HG03135 (cell line): ENCODE data around the gene CCDC3.

ENCODE experiments used
- ATAC-seq: cut with Tn5 transposase; IDR thresholded peaks from one replicate; pipeline ENCODE4 v1.9.1; 2021; ENCODE audit warnings: mild to moderate bottlenecking, moderate library complexity; ENCODE audit not compliant: unreplicated experiment

Gene CCDC3

GRCh38 chr10:12965571-12965970 is 35.9 kb downstream of the CCDC3 start:
- no peak for ATAC-seq

- ATAC-seq: no peak
Measured at GRCh38 chr10:12962556-12962955, 39.0 kb downstream of the CCDC3 start.

GRCh38 chr10:12961416-12962205 is 39.9 kb downstream of the CCDC3 start:
- no peak for ATAC-seq

GRCh38 chr10:12960941-12961340 is 40.6 kb downstream of the CCDC3 start:
- ATAC-seq: no peak

DNA sequence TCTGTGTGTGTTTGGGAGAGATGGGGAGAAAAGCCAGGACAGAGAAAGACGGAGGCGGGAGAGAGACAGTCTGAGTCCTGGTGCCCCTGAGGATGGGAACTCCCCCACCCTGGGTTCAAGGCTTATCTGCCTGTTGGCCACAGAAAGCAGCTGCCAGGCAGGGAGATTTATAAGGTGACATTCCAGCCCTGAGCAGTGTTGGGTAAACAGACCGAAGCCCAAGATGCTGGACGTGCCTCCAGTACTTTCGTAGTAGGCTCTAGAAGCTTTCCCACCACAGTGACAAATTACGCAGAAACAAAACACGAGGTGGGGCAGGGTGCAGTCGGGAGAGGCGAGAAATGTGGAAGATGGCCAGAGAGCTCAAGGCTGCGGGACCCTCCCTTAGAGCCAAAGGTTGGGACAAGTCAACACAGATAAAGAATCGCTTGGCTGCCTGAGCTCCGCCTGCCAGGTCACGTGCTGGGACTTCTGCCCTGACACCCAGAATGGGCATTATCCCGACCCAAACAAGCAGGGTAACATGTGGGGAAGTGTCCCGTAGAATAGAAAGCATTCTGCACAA is 41.1 kb downstream of the CCDC3 start:
- no peak for ATAC-seq

DNA sequence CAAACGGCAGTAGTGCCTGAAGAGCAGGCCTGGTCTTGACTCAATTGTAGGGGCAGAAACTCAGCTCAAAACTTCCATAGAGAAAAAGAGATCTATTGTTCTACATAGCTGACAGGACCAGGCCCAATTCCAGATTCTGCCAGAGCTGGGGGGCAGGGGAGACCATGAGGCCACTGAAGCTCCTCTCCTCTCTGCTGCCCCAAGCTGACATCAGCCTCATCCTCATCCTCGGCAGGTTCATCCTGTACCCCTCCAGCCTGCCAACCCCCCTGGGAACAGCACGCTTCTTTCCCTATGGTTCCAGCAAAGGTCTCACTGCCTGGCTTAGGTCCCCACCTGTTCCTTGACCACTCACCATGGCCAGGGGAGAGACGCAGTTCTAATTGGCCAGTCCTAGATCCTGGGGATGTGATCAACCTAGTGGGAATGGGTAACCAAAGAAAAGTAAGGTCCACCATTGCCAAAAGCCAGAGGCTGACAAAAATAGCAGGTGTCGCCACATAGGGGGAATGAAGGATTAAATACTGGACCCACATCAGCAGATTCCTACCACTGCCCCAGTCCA is 42.9 kb downstream of the CCDC3 start:
- ATAC-seq: no peak

- ATAC-seq: no peak
Measured at GRCh38 chr10:12957081-12957480, 44.4 kb downstream of the CCDC3 start.

DNA sequence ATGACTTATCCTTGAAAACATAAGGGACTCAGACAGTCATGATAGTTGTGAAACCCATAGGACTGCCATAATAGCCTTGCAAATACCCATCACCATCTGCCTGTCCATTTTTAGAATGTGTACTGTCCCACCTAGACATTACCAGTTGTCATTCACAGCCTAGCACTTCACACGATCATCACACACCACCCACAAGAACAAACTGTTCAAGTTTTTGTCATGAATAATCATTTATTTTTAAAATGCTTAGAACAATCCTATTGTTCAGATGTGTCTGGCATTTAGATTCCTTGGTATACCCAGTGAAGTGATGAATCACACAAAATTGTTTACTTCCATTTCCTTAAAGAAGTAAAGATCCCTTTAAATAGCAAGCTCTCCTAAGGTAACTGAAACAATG is 46.6 kb downstream of the CCDC3 start:
- ATAC-seq: no peak

DNA sequence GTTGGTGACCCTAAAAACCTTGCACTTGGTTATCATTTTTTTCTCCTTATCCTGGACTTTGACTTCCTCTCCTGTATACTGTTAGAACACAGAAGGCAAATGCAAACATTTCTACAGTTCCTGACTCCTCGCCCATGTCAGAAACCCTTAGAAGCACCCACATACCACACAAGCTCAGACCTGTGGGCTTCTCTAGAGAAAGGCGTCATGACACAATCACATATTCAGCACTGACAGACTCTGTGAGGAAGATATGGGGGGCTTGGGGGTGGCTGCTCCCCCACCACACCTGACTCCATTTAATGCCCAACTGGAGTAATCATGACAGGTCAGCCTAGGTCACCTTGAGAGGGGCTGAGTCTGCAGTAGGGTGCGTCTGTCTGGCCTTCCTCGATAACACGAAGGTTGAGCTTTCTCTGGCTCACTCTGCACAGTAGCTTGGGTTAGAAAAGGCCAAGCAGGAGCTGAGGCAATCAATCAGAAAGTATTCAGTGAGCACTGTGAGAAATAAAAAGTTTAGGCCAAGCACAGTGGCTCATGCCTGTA is 50.9 kb downstream of the CCDC3 start:
- ATAC-seq: no peak

DNA sequence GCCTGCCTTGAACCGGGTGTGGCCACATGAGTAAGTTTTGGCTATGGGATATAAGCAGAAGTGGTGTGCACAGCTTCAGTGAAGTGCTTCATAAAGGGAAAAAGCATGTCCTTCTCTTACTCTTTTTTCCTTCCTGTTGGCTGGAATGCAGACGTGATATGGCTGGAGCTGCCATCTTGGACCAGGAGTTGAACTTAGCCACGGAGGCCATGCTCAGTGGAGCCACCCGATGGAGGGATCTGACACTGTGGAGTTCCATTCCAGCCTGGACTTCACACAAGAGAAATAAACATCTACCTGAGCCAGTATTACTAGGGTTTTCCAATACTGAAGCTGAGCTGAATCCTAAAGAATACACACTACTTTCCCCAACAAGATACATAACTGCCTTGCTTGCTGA is 52.3 kb downstream of the CCDC3 start:
- ATAC-seq: no peak

GRCh38 chr10:12947741-12948140 is 53.8 kb downstream of the CCDC3 start:
- no peak for ATAC-seq

- ATAC-seq: no peak
Measured at GRCh38 chr10:12946372-12946771, 55.1 kb downstream of the CCDC3 start.

- ATAC-seq: no peak
Measured at GRCh38 chr10:12945690-12946359, 55.7 kb downstream of the CCDC3 start.

- ATAC-seq: no peak
Measured at GRCh38 chr10:12944931-12945330, 56.6 kb downstream of the CCDC3 start.

DNA sequence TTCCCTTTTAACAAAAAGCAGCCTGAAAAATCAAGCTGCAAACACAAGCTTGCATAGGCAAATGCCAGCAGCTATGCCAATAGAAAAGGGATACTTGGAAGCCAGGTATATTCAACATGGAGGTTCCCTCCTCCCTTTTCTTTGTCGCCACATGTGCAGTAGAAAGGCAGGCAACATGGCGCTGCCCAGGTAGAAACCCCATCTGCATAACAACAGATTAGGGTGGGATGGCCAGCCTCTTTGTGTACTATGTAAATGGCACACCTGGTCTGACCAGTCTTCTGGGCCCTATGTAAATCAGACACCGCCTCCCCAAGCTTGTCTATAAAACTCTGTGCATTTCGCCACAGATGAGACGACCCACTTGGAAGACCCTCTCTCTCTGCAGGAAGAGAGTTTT is 58.1 kb downstream of the CCDC3 start:
- ATAC-seq: no peak

- ATAC-seq: no peak
Measured at GRCh38 chr10:12941966-12942365, 59.5 kb downstream of the CCDC3 start.

- no peak for ATAC-seq
Measured at GRCh38 chr10:12940791-12941190, 60.7 kb downstream of the CCDC3 start.

DNA sequence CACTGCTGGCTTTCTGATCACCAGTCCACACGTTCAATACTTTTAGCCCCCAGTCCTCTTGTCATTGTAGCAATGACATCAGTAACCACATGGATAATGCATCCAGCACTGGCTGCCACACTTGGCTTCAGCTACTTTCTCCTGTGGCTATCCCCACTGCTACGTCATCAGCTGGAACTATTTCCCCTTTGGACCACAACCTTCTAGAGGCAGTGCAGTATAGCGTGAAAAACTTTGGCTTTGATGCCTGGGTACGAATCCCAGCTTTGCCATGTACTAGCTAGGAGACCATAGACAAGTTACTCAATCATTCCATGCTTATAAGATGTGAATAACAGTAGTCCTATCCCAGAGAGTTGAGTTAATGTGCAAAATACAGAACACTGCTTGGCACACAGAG is 63.2 kb downstream of the CCDC3 start:
- ATAC-seq: no peak

GRCh38 chr10:12937527-12937926 is 64.0 kb downstream of the CCDC3 start:
- ATAC-seq: no peak

GRCh38 chr10:12934777-12935176 is 66.7 kb downstream of the CCDC3 start:
- no peak for ATAC-seq

DNA sequence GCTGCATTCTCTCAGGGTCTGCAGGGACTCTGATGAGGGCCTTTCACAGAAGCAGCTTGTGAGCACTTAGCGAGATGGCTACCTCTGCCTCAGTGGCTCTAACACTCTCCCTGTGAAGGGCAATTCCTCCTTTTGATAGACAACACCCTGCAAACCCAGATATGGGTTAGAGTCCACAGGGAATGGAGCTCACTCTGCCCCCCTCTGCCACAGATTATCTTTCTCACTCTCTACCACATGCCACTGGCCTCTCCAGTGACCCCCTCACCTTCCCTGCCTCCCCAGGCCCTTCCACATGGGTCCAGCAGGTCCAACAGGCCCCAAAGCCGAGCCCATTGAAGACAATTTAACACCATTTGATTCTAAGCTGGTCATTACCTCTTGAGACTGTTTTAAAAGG is 72.1 kb downstream of the CCDC3 start:
- ATAC-seq: no peak

DNA sequence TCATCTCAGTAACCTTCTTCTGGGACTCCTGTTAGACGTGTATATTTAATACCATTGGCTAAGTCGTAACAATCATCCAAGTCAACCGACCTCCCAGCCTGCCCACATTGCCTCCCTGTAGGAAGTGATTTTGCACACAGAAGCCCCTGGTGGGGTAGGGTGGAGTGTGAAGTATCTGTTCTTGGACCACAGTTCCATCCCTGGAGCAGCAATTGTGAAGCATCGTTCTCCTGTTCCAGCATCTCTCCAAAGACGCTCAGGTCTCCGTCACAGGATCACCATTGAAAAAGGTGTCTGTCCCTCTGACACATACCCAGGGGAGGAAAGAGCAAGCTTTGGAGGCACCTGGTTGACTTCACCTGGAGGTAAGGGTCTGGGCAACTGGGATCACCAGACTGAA is 72.9 kb downstream of the CCDC3 start:
- no peak for ATAC-seq
